ENCODE measurements around the gene SESTD1. TPM values are rescaled to one million over a fixed set of nuclear protein-coding genes. Genes with fewer than 3 reads are reported as not detected.

The SESTD1 gene
- total and polyA plus RNA-seq, 9 of the 15 experiments (the other 6 are each of a cell fraction or from before 2014, with no cell fraction given): 0.32 to 5.6 (median 2.1) TPM

- TF ChIP-seq ZNF592 (IDR thresholded peaks at IDR 0.05) (no peak), DDX20 (tag; IDR thresholded peaks at IDR 0.05; ENCODE audit: low read depth) (no peak)
Observed at GRCh38 chr2:179253226-179253625, 11.4 kb downstream of the SESTD1 start (continued).

- no peak for TF ChIP-seq BRF1 (IDR thresholded peaks at IDR 0.05; ENCODE audit: borderline replicate concordance, extremely low read depth, insufficient read length)
- no peak for TF ChIP-seq HOMEZ (CRISPR knock-in tag; IDR thresholded peaks at IDR 0.05)
- TF ChIP-seq NR2C1 (IDR thresholded peaks at IDR 0.05): no peak
- TF ChIP-seq NR2C1 (tag; IDR thresholded peaks at IDR 0.05): no peak
- no peaks in the 10 kb centered on the region for H3K36me3 ChIP-seq (ENCODE audit: control insufficient read depth, insufficient read depth, low read length)
- H3K9me1 ChIP-seq (ENCODE audit: control insufficient read depth, insufficient read depth, low read length): no peaks in the 10 kb centered on the region
- no TSS peak for BruUV-seq (replicated peaks)
- H2AFZ ChIP-seq (ENCODE audit: low read depth, low read length): no peak overlapping the region
- no peak overlapping the region for H3K4me3 ChIP-seq
- ChIA-PET CTCF (ENCODE audit: low intra/inter-chr PET ratio) (interaction anchor here (0.7 kb wide), 1 partner anchor 821 kb away, joined by 3 read pairs; no protein-coding TSS in a partner anchor), POLR2A (no interaction called here)
- no peak overlapping the region for H3K4me2 ChIP-seq (ENCODE audit: insufficient read depth, low read length)
- H3K9me3 ChIP-seq (replicated peaks; ENCODE audit: control insufficient read depth, insufficient read depth, low read depth, low read length): no peaks in the 10 kb centered on the region
- H3K79me2 ChIP-seq (ENCODE audit: control insufficient read depth, insufficient read depth, low read length): no peaks in the 10 kb centered on the region
- H3K4me1 ChIP-seq (replicated peaks in 1 of 2; ENCODE audit: control insufficient read depth in 2 of 2, insufficient read depth in 2 of 2, low read length in 2 of 2): no peaks in the 10 kb centered on the region
- H3K27ac ChIP-seq (ENCODE audit: extremely low read depth, low read depth, low read length): no peak overlapping the region
- in situ Hi-C loops (cut with MboI): no loop called here
- H3K9ac ChIP-seq (ENCODE audit: insufficient read depth in 1 of 2, low read depth in 2 of 2, low read length in 2 of 2): no peak overlapping the region
- no peak for FAIRE-seq
- H4K20me1 ChIP-seq (replicated peaks; ENCODE audit: control insufficient read depth, insufficient read depth, low read length): no peaks in the 10 kb centered on the region
- H3K27me3 ChIP-seq (ENCODE audit: control insufficient read depth in 2 of 2, insufficient read depth in 2 of 2, low read length in 2 of 2): no peaks in the 10 kb centered on the region
- no peak for DNase-seq (ENCODE audit: extremely low read depth in 1 of 4, low spot score in 3 of 4)
- intact Hi-C loops (cut with micrococcal nuclease): no loop called here
- WGBS (ENCODE audit: insufficient coverage, low coverage, missing lambda C conversion rate): 0% methylated on average over 2 of the region's 2 CpGs
- ATAC-seq: no peak
Observed at GRCh38 chr2:179252423-179252822, 12.2 kb downstream of the SESTD1 start.

All from K562 (cell line).